Natural killer cell (primary cell): ENCODE data around the gene MXD4. TPM values are rescaled to one million over a fixed set of nuclear protein-coding genes. Genes with fewer than 3 reads are reported as not detected.
A peak's percentile ranks its signal among the peaks of the same experiment; 100 is the strongest.

Source experiments
- ATAC-seq, 3 donors: fragments of 150-1000 bp in 2 of 3; fragments of 200-7000 bp in 1 of 3; cut with Tn5 transposase; 1 replicate in 1 of 3; 2 replicates in 2 of 3; pipeline ENCODE4 v1.10.0; 2021; ENCODE audit warnings: mild to moderate bottlenecking in 2 of 3, moderate library complexity in 2 of 3
- DNase-seq, 2 donors: peaks; one replicate each; pipeline versions ENCODE4 v3.0.0 to v3.0.0-alpha.2; 2013 to 2021; ENCODE audit warnings: mixed read lengths in 1 of 2
- H3K27ac ChIP-seq: one replicate; pipeline ENCODE4 v1.5.1; 2013; ENCODE audit warnings: mild to moderate bottlenecking, low read length
- H3K27me3 ChIP-seq: one replicate; pipeline ENCODE4 v1.6.1; 2013; ENCODE audit warnings: low read length; ENCODE audit not compliant: control insufficient read depth, insufficient read depth
- H3K36me3 ChIP-seq: one replicate; pipeline ENCODE4 v1.6.1; 2013; ENCODE audit warnings: low read length; ENCODE audit not compliant: control insufficient read depth, insufficient read depth
- H3K4me1 ChIP-seq: one replicate; pipeline ENCODE4 v1.6.1; 2013; ENCODE audit warnings: low read length; ENCODE audit not compliant: control insufficient read depth, insufficient read depth
- H3K4me3 ChIP-seq: one replicate; pipeline ENCODE4 v1.5.1; 2013; ENCODE audit warnings: low read length
- H3K9me3 ChIP-seq: one replicate; pipeline ENCODE4 v1.6.1; 2013; ENCODE audit warnings: low read length; ENCODE audit not compliant: control insufficient read depth, insufficient read depth
- H3K27ac Mint-ChIP-seq, 2 donors: one replicate each; pipeline ENCODE4 v1.8.0; 2022; ENCODE audit warnings: mild to moderate bottlenecking in 2 of 2, mixed read lengths in 2 of 2, moderate library complexity in 1 of 2
- H3K27me3 Mint-ChIP-seq, 2 donors: one replicate each; pipeline ENCODE4 v1.8.0; 2022; ENCODE audit warnings: low read depth in 2 of 2, mixed read lengths in 2 of 2
- H3K36me3 Mint-ChIP-seq: one replicate; pipeline ENCODE4 v1.8.0; 2022; ENCODE audit warnings: mixed read lengths
- H3K4me1 Mint-ChIP-seq, 2 donors: one replicate each; pipeline ENCODE4 v1.8.0; 2022; ENCODE audit warnings: mixed read lengths in 2 of 2
- H3K4me3 Mint-ChIP-seq: one replicate; pipeline ENCODE4 v1.8.0; 2022; ENCODE audit warnings: mild to moderate bottlenecking, moderate library complexity, mixed read lengths
- H3K9me3 Mint-ChIP-seq, 2 donors: one replicate each; pipeline ENCODE4 v1.8.0; 2022; ENCODE audit warnings: mixed read lengths in 2 of 2
- WGBS: methylation state at CpG from one replicate; pipeline ENCODE4 v1.1.7; 2013; ENCODE audit warnings: missing lambda C conversion rate; ENCODE audit not compliant: insufficient coverage; 5-methylcytosine and 5-hydroxymethylcytosine counted together
- intact Hi-C: fragments of 100-400 bp; cut with micrococcal nuclease; formaldehyde crosslinking; loops from one replicate; pipeline ENCODE4 v1.14.2; 2022
- total RNA-seq, 4 donors: library from RNA; stranded (reverse); fragments of 120-200 nt in 1 of 4; gene quantifications; one replicate each; pipeline versions ENCODE4 v1.2.3 to v1.2.4, GENCODE V29; 2013 to 2022
- TF ChIP-seq, protein P1 (sequence below): fragments of 200-600 bp; IDR thresholded peaks from one replicate; pipeline ENCODE4 v1.8.0; 2022; ENCODE audit warnings: antibody characterized with exemption

The MXD4 gene
- total RNA-seq, 3 donors from 2014 or later (not counting 1 experiment from before 2014, with no cell fraction given): 141 to 172 (median 166) TPM

DNA sequence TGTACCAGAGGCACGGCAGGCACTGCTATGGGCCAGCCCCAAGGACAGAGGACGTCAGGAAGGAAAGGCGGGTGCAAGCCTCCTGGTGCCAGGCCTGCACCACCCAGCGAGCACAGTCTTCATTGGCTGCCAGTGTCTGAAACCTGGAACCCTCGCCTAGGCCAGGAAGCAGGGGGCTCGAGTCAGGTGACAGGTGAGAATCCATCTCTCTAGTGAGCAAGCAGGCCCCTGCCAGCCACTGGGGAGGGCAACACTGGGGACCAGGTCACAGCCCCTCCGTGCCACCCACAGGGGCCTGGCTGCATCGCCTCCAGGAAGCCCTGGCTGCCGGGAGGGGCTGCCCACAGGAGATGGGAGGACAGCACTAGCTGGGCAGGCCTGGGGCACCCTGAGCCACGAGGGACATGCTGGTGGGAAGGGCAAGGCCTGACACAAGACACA, 13.1 kb downstream of the MXD4 start:
- H3K27ac Mint-ChIP-seq: peak overlapping the region in 1 of 2 donors; percentile 38
- 84% methylated on average over 10 of the region's 10 CpGs for WGBS
- Histone ChIP-seq H3K27me3 (no peaks in the 10 kb centered on the region), H3K4me3 (no peak overlapping the region), H3K36me3 (peaks cover 33% of the 10 kb centered on the region), H3K9me3 (no peaks in the 10 kb centered on the region), H3K27ac (no peak overlapping the region), H3K4me1 (peaks cover 12% of the 10 kb centered on the region)
- intact Hi-C loops: no loop called here
- H3K36me3 Mint-ChIP-seq: no peaks in the 10 kb centered on the region
- no peaks in the 10 kb centered on the region for H3K27me3 Mint-ChIP-seq
- DNase-seq: peak in 1 of 2 donors; percentile 14
- H3K9me3 Mint-ChIP-seq: no peaks in the 10 kb centered on the region
- peaks cover 7 to 11% of the 10 kb centered on the region in 2 donors for H3K4me1 Mint-ChIP-seq
- TF ChIP-seq, protein P1, sequence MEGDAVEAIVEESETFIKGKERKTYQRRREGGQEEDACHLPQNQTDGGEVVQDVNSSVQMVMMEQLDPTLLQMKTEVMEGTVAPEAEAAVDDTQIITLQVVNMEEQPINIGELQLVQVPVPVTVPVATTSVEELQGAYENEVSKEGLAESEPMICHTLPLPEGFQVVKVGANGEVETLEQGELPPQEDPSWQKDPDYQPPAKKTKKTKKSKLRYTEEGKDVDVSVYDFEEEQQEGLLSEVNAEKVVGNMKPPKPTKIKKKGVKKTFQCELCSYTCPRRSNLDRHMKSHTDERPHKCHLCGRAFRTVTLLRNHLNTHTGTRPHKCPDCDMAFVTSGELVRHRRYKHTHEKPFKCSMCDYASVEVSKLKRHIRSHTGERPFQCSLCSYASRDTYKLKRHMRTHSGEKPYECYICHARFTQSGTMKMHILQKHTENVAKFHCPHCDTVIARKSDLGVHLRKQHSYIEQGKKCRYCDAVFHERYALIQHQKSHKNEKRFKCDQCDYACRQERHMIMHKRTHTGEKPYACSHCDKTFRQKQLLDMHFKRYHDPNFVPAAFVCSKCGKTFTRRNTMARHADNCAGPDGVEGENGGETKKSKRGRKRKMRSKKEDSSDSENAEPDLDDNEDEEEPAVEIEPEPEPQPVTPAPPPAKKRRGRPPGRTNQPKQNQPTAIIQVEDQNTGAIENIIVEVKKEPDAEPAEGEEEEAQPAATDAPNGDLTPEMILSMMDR: no peak
- H3K4me3 Mint-ChIP-seq: no peak overlapping the region
- ATAC-seq: no peak

DNA sequence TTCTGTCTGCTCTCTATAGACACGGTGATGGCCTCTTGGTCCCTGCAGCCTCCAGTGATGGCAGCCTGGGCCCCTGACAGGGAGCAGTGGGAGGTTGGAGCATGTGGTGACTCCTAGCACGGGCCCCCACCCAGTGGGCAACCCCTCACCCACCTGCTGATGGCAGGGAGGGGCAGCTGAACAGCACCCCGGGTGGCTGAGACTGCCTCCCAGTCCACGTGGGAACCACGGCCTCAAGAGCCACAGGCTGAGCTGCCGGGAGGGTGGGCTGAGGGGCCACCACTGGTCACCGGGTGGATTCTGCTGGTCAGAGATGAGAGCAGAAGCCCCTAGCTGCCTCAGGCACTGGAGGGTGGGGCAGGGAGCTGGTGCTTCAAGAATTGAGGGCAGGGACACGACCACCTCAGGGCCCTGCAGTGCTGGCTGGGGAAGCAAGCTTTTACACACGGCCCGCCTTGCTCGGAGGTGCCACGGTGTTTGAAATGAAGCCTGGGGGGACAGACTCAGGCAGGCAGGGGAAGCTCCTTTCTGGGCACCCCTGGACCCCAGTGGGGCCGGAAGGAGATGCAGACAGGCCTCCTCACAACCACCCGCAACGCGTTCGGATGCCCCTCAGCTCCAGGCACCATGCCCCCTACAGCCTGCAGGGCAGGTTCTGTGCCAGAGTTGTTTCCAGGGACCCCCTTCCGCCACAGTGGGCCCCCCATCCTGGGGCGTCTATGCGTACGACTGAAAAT, 13.7 kb downstream of the MXD4 start:
- peak in 1 of 3 donors; percentile 2 for ATAC-seq

DNA sequence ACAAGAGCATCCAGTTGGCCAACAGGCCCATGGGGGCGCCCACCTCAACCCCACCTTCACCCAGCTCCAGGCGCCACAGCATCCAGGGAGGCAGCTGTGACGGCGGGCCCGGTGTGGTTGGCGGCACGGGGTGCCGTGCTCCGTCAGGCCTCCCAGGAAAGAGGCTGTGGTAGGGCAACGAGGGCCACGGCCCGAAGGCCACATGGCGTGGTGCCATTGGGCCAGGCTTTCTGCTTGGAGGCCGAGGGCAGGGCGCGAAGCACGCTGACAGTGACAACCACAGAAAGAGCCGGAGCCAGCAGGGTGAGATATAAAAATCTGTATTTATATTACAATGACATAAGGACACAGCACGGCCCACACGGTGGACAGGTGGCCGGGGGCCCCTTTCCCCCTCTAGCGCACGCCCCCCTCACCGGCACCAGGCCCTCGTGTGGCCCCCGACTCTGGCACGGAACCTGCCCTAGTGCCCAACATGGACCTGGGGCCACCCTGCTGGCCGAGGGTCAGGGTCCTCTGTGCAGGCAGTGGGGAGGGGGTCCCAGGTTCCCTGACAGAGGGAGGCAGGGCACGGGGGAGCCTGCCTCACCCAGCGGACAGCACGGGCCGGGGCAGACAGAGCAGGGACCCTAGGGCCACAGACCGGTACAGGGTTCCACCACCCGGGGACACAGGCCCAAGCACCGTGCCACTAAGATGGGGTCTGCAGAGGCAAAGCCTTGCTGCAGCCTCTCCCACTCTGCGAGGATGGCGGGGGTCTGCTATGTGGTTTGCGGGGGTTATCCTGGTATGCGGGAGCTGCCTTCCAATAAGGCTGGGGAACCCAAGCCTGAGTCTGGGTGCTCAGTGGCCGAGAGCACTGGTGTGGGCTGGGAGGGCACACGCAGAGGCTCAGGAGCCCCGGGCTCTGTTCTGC, 14.5 kb downstream of the MXD4 start:
- TF ChIP-seq, protein P1: no peak
- 93% methylated on average over 41 of the region's 42 CpGs for WGBS
- H3K27ac ChIP-seq: no peak overlapping the region
- Mint-ChIP-seq H3K4me1 (peaks cover 7 to 18% of the 10 kb centered on the region in 2 donors), H3K36me3 (no peaks in the 10 kb centered on the region), H3K27me3 (no peaks in the 10 kb centered on the region), H3K9me3 (no peaks in the 10 kb centered on the region), H3K4me3 (no peak overlapping the region), H3K27ac (no peak overlapping the region)
- peaks cover 26% of the 10 kb centered on the region for H3K36me3 ChIP-seq
- DNase-seq (peak in 1 of 2 donors; percentile 14), ATAC-seq (peak in 1 of 3 donors; percentile 4)
- no peaks in the 10 kb centered on the region for H3K27me3 ChIP-seq
- intact Hi-C loops: no loop called here
- no peak overlapping the region for H3K4me3 ChIP-seq
- H3K4me1 ChIP-seq: peaks cover 13% of the 10 kb centered on the region
- H3K9me3 ChIP-seq: no peaks in the 10 kb centered on the region

More for the DNA sequence above, 13.7 kb downstream of the MXD4 start:
- H3K27ac ChIP-seq: no peak overlapping the region
- Mint-ChIP-seq H3K36me3 (no peaks in the 10 kb centered on the region), H3K4me3 (no peak overlapping the region), H3K9me3 (no peaks in the 10 kb centered on the region), H3K27ac (peak overlapping the region in 1 of 2 donors; percentile 38), H3K4me1 (peaks cover 7 to 17% of the 10 kb centered on the region in 2 donors), H3K27me3 (no peaks in the 10 kb centered on the region)
- WGBS: 89% methylated on average over 21 of the region's 21 CpGs
- TF ChIP-seq, protein P1: no peak
- no peak overlapping the region for H3K4me3 ChIP-seq
- no peaks in the 10 kb centered on the region for H3K27me3 ChIP-seq
- peaks cover 12% of the 10 kb centered on the region for H3K4me1 ChIP-seq
- peak in 1 of 2 donors; percentile 15 for DNase-seq
- intact Hi-C loops: no loop called here
- peaks cover 30% of the 10 kb centered on the region for H3K36me3 ChIP-seq
- no peaks in the 10 kb centered on the region for H3K9me3 ChIP-seq
